22Rv1 (cell line): Measurements from ENCODE around the gene RAD51B.

Experiments
- ZFX ChIP-seq: fragments of 450-650 bp; IDR thresholded peaks from 2 replicates; pipeline ENCODE4 v1.6.1; 2017; ENCODE audit warnings: antibody characterized with exemption, borderline replicate concordance
- TF ChIP-seq, protein P1 (sequence below): fragments of 450-650 bp; IDR thresholded peaks from 2 replicates; pipeline ENCODE4 v1.5.1; 2017; ENCODE audit warnings: mild to moderate bottlenecking

DNA sequence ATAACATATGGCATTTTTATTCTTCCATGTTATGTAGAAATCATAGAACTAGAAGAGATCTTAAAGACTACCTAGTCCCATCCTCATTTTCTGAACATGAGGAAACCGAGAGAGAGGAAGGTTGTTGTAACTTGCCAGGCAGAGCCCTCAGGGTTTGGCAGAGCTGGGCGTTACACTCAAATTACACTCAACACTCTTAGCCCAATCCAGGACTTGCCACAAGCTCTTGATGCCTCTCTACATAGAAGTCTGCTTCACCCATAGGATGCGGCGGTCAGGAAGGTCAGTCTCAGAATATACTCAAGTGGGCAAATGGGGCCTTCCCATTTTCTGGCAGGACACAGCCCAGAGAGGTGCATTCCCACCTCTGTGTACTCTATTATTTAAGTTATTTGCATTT is 765.2 kb downstream of the RAD51B start:
- TF ChIP-seq, protein P1, sequence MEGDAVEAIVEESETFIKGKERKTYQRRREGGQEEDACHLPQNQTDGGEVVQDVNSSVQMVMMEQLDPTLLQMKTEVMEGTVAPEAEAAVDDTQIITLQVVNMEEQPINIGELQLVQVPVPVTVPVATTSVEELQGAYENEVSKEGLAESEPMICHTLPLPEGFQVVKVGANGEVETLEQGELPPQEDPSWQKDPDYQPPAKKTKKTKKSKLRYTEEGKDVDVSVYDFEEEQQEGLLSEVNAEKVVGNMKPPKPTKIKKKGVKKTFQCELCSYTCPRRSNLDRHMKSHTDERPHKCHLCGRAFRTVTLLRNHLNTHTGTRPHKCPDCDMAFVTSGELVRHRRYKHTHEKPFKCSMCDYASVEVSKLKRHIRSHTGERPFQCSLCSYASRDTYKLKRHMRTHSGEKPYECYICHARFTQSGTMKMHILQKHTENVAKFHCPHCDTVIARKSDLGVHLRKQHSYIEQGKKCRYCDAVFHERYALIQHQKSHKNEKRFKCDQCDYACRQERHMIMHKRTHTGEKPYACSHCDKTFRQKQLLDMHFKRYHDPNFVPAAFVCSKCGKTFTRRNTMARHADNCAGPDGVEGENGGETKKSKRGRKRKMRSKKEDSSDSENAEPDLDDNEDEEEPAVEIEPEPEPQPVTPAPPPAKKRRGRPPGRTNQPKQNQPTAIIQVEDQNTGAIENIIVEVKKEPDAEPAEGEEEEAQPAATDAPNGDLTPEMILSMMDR, result no peak
- TF ChIP-seq ZFX, result no peak
